SK-N-SH (cell line): ENCODE data around the gene MORN5.

Experiments
- CHD2 ChIP-seq: fragments of 150-350 bp; IDR thresholded peaks from 2 replicates; pipeline ENCODE4 v1.6.1; 2018; ENCODE audit warnings: low read length; ENCODE audit not compliant: partially characterized antibody
- CTCF ChIP-seq: fragments of 200-600 bp; sonication (generic); IDR thresholded peaks from 2 replicates; pipeline ENCODE4 v1.6.1; 2017; ENCODE audit warnings: antibody characterized with exemption, mild to moderate bottlenecking, moderate library complexity
- ELF1 ChIP-seq: IDR thresholded peaks from 2 replicates; pipeline ENCODE4 v1.4.0; 2012
- EP300 ChIP-seq, 2 experiments: IDR thresholded peaks; 2 replicates each; pipeline versions ENCODE4 v1.4.0 to v1.6.1; 2012; ENCODE audit warnings: borderline replicate concordance in 1 of 2, low read depth in 1 of 2, low read length in 1 of 2
- IRF3 ChIP-seq: fragments of 150-350 bp; IDR thresholded peaks from 2 replicates; pipeline ENCODE4 v1.6.1; 2016; ENCODE audit warnings: mild to moderate bottlenecking, low read depth, low read length
- JUND ChIP-seq: IDR thresholded peaks from 2 replicates; pipeline ENCODE4 v1.4.0; 2012
- NRF1 ChIP-seq: IDR thresholded peaks from 2 replicates; pipeline ENCODE4 v1.6.1; 2012; ENCODE audit warnings: low read depth, mild to moderate bottlenecking, low read length
- POLR2AphosphoS5 ChIP-seq: IDR thresholded peaks from 2 replicates; pipeline ENCODE4 v1.6.1; 2012; ENCODE audit warnings: low read depth, low read length
- RAD21 ChIP-seq: IDR thresholded peaks from 2 replicates; pipeline ENCODE4 v1.6.1; 2012; ENCODE audit warnings: mild to moderate bottlenecking, low read length
- REST ChIP-seq: IDR thresholded peaks from 2 replicates; pipeline ENCODE4 v1.6.1; 2012; ENCODE audit warnings: mild to moderate bottlenecking, low read depth, low read length, moderate library complexity
- SMC3 ChIP-seq: IDR thresholded peaks from 2 replicates; pipeline ENCODE4 v1.6.1; 2012; ENCODE audit warnings: low read depth, low read length, improper control_type of control experiment
- USF2 ChIP-seq: fragments of 150-350 bp; IDR thresholded peaks from 2 replicates; pipeline ENCODE4 v1.6.1; 2017; ENCODE audit warnings: antibody characterized with exemption, low read length, low read depth, borderline replicate concordance

- TF ChIP-seq CTCF (no peak), POLR2AphosphoS5 (no peak), EP300 (IDR thresholded peaks at IDR 0.05; ENCODE audit: borderline replicate concordance in 1 of 2, low read depth in 1 of 2, low read length in 1 of 2) (no peak), ELF1 (no peak), USF2 (no peak), REST (no peak), JUND (no peak), SMC3 (no peak), RAD21 (no peak), NRF1 (no peak), IRF3 (no peak), CHD2 (no peak)
These were observed 28.7 kb downstream of the MORN5 start for GRCh38 chr9:122188369-122188768.
